Skeletal muscle satellite cell (primary cell): ENCODE data around the gene SIX5.
"Not testable (repeated sequence)": the region's sequence is repeated elsewhere in the genome, so short reads cannot be mapped to it uniquely, and the experiment has no call there.

Experiments used
- H3K27me3 ChIP-seq: 2 replicates; pipeline ENCODE4 v1.7.0; 2013; ENCODE audit warnings: low read length; ENCODE audit not compliant: control insufficient read depth, insufficient read depth
- H3K36me3 ChIP-seq: 2 replicates; pipeline ENCODE4 v1.7.0; 2013; ENCODE audit warnings: mild to moderate bottlenecking, control low read depth, low read length; ENCODE audit not compliant: insufficient read depth
- H3K4me1 ChIP-seq: 2 replicates; pipeline ENCODE4 v1.7.0; 2013; ENCODE audit warnings: low read length; ENCODE audit not compliant: control insufficient read depth, insufficient read depth
- H3K4me2 ChIP-seq: 2 replicates; pipeline ENCODE4 v1.7.0; 2013; ENCODE audit warnings: mild to moderate bottlenecking, low read length
- H3K4me3 ChIP-seq: 2 replicates; pipeline ENCODE4 v1.7.0; 2013; ENCODE audit warnings: low read length
- H3K9ac ChIP-seq: 2 replicates; pipeline ENCODE4 v1.7.0; 2013; ENCODE audit warnings: mild to moderate bottlenecking, low read depth, low read length, moderate library complexity
- H3K9me3 ChIP-seq: replicated peaks from 2 replicates; pipeline ENCODE4 v1.7.0; 2013; ENCODE audit warnings: mild to moderate bottlenecking, control low read depth, low read length

SIX5 gene

GRCh38 chr19:45742969-45743368, 26.1 kb downstream of the SIX5 start:
- H3K4me1 ChIP-seq: no peaks in the 10 kb centered on the region
- H3K27me3 ChIP-seq: peaks cover 13% of the 10 kb centered on the region
- no peak overlapping the region for H3K9ac ChIP-seq
- H3K9me3 ChIP-seq: no peaks in the 10 kb centered on the region
- no peak overlapping the region for H3K4me3 ChIP-seq
- H3K36me3 ChIP-seq: no peaks in the 10 kb centered on the region
- H3K4me2 ChIP-seq: no peak overlapping the region

- Histone ChIP-seq H3K9me3 (no peaks in the 10 kb centered on the region), H3K27me3 (peaks cover 7% of the 10 kb centered on the region), H3K4me2 (no peak overlapping the region), H3K36me3 (no peaks in the 10 kb centered on the region), H3K9ac (no peak overlapping the region), H3K4me3 (no peak overlapping the region), H3K4me1 (no peaks in the 10 kb centered on the region)
These were observed 29.3 kb downstream of the SIX5 start for GRCh38 chr19:45739498-45740439.

- Histone ChIP-seq H3K4me3 (no peak within 1 kb of the TSS), H3K4me2 (no peak within 1 kb of the TSS)
These were observed 35.8 kb downstream of the SIX5 start, which contains the start of gene MEIOSIN for GRCh38 chr19:45733160-45733810. TSS of gene MEIOSIN (plus strand) at chr19:45733439. CDS start at chr19:45735377, 1,938 bp downstream.

GRCh38 chr19:45730368-45731288, 38.4 kb downstream of the SIX5 start, which contains the start of gene FBXO46:
TSS of gene FBXO46 (minus strand) at chr19:45730896. CDS start at chr19:45713495, 17,401 bp downstream.
- peak within 1 kb of the TSS; percentile 96 for H3K4me2 ChIP-seq
- peak within 1 kb of the TSS; percentile 86 for H3K4me3 ChIP-seq
- no peaks in the 10 kb centered on the region for H3K36me3 ChIP-seq
- no peaks in the 10 kb centered on the region for H3K27me3 ChIP-seq
- H3K9me3 ChIP-seq: no peaks in the 10 kb centered on the region
- H3K4me1 ChIP-seq: peaks cover 11% of the 10 kb centered on the region
- H3K9ac ChIP-seq: peak within 1 kb of the TSS; percentile 87

More at GRCh38 chr19:45733160-45733810, 35.8 kb downstream of the SIX5 start, which contains the start of gene MEIOSIN:
- Histone ChIP-seq H3K36me3 (no peaks in the 10 kb centered on the region), H3K27me3 (no peaks in the 10 kb centered on the region), H3K9ac (no peak within 1 kb of the TSS), H3K9me3 (no peaks in the 10 kb centered on the region), H3K4me1 (peaks cover 11% of the 10 kb centered on the region)

- Histone ChIP-seq H3K4me2 (peak overlapping the region; percentile 96), H3K4me1 (peaks cover 11% of the 10 kb centered on the region), H3K9me3 (no peaks in the 10 kb centered on the region), H3K4me3 (peak overlapping the region; percentile 86), H3K27me3 (no peaks in the 10 kb centered on the region), H3K36me3 (no peaks in the 10 kb centered on the region), H3K9ac (peak overlapping the region; percentile 87)
These were observed 39.2 kb downstream of the SIX5 start for GRCh38 chr19:45729800-45730290.

- peaks cover 16% of the 10 kb centered on the region for H3K4me1 ChIP-seq
- not testable (repeated sequence) for H3K36me3 ChIP-seq, H3K9me3 ChIP-seq, H3K4me3 ChIP-seq, H3K27me3 ChIP-seq, H3K9ac ChIP-seq, H3K4me2 ChIP-seq
These were observed 40.4 kb downstream of the SIX5 start for GRCh38 chr19:45728683-45729082.

- H3K36me3 ChIP-seq: peaks cover 11% of the 10 kb centered on the region
- H3K27me3 ChIP-seq, H3K9me3 ChIP-seq, H3K4me3 ChIP-seq, H3K4me2 ChIP-seq, H3K9ac ChIP-seq: not testable (repeated sequence)
- peaks cover 35% of the 10 kb centered on the region for H3K4me1 ChIP-seq
These were observed 49.0 kb downstream of the SIX5 start for GRCh38 chr19:45720065-45720464.

GRCh38 chr19:45717983-45718650, 50.9 kb downstream of the SIX5 start:
- Histone ChIP-seq H3K4me3 (peak overlapping the region; percentile 74), H3K36me3 (peaks cover 7% of the 10 kb centered on the region), H3K4me2 (peak overlapping the region; percentile 94), H3K9ac (peak overlapping the region; percentile 89), H3K9me3 (no peaks in the 10 kb centered on the region), H3K27me3 (no peaks in the 10 kb centered on the region), H3K4me1 (peaks cover 25% of the 10 kb centered on the region)

- Histone ChIP-seq H3K27me3 (no peaks in the 10 kb centered on the region), H3K4me2 (peak overlapping the region; percentile 94), H3K4me1 (peaks cover 19% of the 10 kb centered on the region), H3K9ac (peak overlapping the region; percentile 89), H3K4me3 (peak overlapping the region; percentile 74), H3K9me3 (no peaks in the 10 kb centered on the region), H3K36me3 (peaks cover 12% of the 10 kb centered on the region)
These were observed 51.7 kb downstream of the SIX5 start for GRCh38 chr19:45717131-45717982.
